ENCODE data around the gene SLC45A3.

DNA sequence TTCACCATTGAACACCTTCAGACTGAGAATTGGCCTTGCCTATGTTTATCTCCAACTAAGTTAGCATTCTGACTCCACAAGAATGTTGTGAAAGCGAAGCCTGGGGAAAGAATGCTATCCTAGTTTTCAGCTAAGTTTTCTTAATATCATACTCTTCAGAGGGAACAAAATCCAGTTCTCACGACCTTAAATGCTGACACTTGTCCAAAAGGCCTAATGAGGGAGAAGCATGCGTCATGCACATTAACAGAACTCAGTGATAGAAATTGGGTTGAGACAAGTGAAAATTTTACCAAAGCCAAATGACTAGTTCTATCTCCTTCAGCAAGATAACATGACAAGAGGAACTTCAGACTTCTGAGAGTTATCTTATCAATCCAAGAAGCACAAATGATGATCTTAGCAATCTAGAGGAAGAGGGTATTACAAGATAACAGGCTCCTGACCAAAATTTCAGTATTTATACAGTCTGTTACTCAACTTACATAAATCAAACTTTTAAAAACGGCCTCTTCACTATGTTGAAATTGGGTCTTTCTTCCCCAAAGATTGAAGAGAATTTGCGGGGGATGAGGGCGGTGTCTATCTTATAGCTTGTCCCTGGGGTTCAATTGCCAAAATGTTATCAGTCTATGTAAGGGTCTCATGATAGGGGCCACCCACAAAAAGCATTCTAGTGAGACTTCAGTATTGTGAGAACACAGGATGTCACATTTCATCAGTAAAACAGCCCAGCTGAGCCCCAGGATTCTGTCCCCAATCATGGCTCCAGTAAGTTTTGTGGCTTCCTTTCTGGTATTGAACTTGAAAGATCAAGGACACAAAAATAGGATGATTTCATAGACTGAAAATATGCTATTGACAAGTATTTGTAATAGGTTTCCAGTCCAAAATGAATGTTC is 26.5 kb upstream of the SLC45A3 start:
- TF ChIP-seq POLR2A (IDR thresholded peaks at IDR 0.05): no peak
- TF ChIP-seq, protein P1, sequence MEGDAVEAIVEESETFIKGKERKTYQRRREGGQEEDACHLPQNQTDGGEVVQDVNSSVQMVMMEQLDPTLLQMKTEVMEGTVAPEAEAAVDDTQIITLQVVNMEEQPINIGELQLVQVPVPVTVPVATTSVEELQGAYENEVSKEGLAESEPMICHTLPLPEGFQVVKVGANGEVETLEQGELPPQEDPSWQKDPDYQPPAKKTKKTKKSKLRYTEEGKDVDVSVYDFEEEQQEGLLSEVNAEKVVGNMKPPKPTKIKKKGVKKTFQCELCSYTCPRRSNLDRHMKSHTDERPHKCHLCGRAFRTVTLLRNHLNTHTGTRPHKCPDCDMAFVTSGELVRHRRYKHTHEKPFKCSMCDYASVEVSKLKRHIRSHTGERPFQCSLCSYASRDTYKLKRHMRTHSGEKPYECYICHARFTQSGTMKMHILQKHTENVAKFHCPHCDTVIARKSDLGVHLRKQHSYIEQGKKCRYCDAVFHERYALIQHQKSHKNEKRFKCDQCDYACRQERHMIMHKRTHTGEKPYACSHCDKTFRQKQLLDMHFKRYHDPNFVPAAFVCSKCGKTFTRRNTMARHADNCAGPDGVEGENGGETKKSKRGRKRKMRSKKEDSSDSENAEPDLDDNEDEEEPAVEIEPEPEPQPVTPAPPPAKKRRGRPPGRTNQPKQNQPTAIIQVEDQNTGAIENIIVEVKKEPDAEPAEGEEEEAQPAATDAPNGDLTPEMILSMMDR (IDR thresholded peaks at IDR 0.05): no peak

Data from transverse colon (tissue), 3 donors.